Astrocyte (in vitro differentiated cells and primary cell): ENCODE results near the gene PRR15L. TPM values are rescaled to one million over a fixed set of nuclear protein-coding genes. Genes with fewer than 3 reads are reported as not detected.

Source experiments
- DNase-seq: peaks from one replicate; pipeline ENCODE4 v3.0.0-alpha.2; 2010; ENCODE audit warnings: low read depth
- FAIRE-seq: peaks from 2 replicates; lab custom pipeline; 2011; peaks lifted over from hg19 to GRCh38; lab: Jason Lieb, UNC
- H2AFZ ChIP-seq: 2 replicates; pipeline ENCODE4 v1.6.0; 2012; ENCODE audit warnings: low read depth, low read length, inconsistent platforms
- H3K27ac ChIP-seq: 2 replicates; pipeline ENCODE4 v1.5.1; 2011; ENCODE audit warnings: low read depth, low read length, inconsistent platforms
- H3K27me3 ChIP-seq: 2 replicates; pipeline ENCODE4 v1.6.0; 2011; ENCODE audit warnings: low read length, inconsistent platforms; ENCODE audit not compliant: insufficient read depth
- H3K36me3 ChIP-seq: 2 replicates; pipeline ENCODE4 v1.5.1; 2011; ENCODE audit warnings: low read length, inconsistent platforms; ENCODE audit not compliant: insufficient read depth
- H3K4me1 ChIP-seq: 2 replicates; pipeline ENCODE4 v1.5.1; 2011; ENCODE audit warnings: low read length, inconsistent platforms; ENCODE audit not compliant: insufficient read depth
- H3K4me2 ChIP-seq: 2 replicates; pipeline ENCODE4 v1.6.0; 2012; ENCODE audit warnings: low read length, inconsistent platforms
- H3K4me3 ChIP-seq: 2 replicates; pipeline ENCODE4 v1.5.1; 2011; ENCODE audit warnings: low read depth, mild to moderate bottlenecking, low read length, inconsistent platforms; ENCODE audit not compliant: insufficient read depth
- H3K79me2 ChIP-seq: 2 replicates; pipeline ENCODE4 v1.6.0; 2012; ENCODE audit warnings: mild to moderate bottlenecking, low read length, inconsistent platforms; ENCODE audit not compliant: insufficient read depth
- H3K9ac ChIP-seq: 2 replicates; pipeline ENCODE4 v1.6.0; 2012; ENCODE audit warnings: mild to moderate bottlenecking, low read length, inconsistent platforms
- H3K9me3 ChIP-seq: 2 replicates; pipeline ENCODE4 v1.5.1; 2012; ENCODE audit warnings: low read depth, mild to moderate bottlenecking, low read length, inconsistent platforms; ENCODE audit not compliant: insufficient read depth
- H4K20me1 ChIP-seq: 2 replicates; pipeline ENCODE4 v1.6.0; 2012; ENCODE audit warnings: low read length, inconsistent platforms; ENCODE audit not compliant: insufficient read depth
- H3K27ac Mint-ChIP-seq: one replicate; pipeline ENCODE4 v1.8.0; 2021; ENCODE audit warnings: mild to moderate bottlenecking, mixed read lengths; ENCODE audit not compliant: unreplicated experiment
- H3K27me3 Mint-ChIP-seq: one replicate; pipeline ENCODE4 v1.8.0; 2021; ENCODE audit warnings: low read depth, mixed read lengths; ENCODE audit not compliant: unreplicated experiment
- H3K36me3 Mint-ChIP-seq: one replicate; pipeline ENCODE4 v1.8.0; 2021; ENCODE audit warnings: low read depth, mixed read lengths; ENCODE audit not compliant: unreplicated experiment
- H3K4me1 Mint-ChIP-seq: one replicate; pipeline ENCODE4 v1.8.0; 2021; ENCODE audit warnings: low read depth, mixed read lengths; ENCODE audit not compliant: unreplicated experiment
- H3K4me3 Mint-ChIP-seq: one replicate; pipeline ENCODE4 v1.8.0; 2021; ENCODE audit warnings: mild to moderate bottlenecking, moderate library complexity, mixed read lengths; ENCODE audit not compliant: unreplicated experiment
- H3K9me3 Mint-ChIP-seq: one replicate; pipeline ENCODE4 v1.8.0; 2021; ENCODE audit warnings: mild to moderate bottlenecking, mixed read lengths; ENCODE audit not compliant: unreplicated experiment
- CTCF ChIP-seq: IDR thresholded peaks from 2 replicates; pipeline ENCODE4 v1.5.1; 2011; ENCODE audit warnings: low read depth, mild to moderate bottlenecking, inconsistent platforms, low read length, moderate library complexity; ENCODE audit not compliant: insufficient read depth
- EZH2 ChIP-seq: IDR thresholded peaks from 2 replicates; pipeline ENCODE4 v1.6.1; 2012; ENCODE audit warnings: mild to moderate bottlenecking, low read length, inconsistent platforms; ENCODE audit not compliant: insufficient read depth
- total RNA-seq: library from RNA; stranded (reverse); gene quantifications from 2 replicates; pipeline ENCODE4 v1.2.1, GENCODE V29; 2021

The PRR15L gene
- total RNA-seq, 1 donor from 2014 or later: not detected

- Histone ChIP-seq H3K9me3 (no peaks in the 10 kb centered on the region), H3K27ac (no peak overlapping the region), H3K4me1 (peaks cover 5% of the 10 kb centered on the region), H3K36me3 (no peaks in the 10 kb centered on the region), H3K79me2 (no peaks in the 10 kb centered on the region), H3K4me3 (no peak overlapping the region), H3K4me2 (no peak overlapping the region), H3K9ac (no peak overlapping the region), H2AFZ (no peak overlapping the region), H3K27me3 (no peaks in the 10 kb centered on the region), H4K20me1 (no peaks in the 10 kb centered on the region)
- no peak overlapping the region for H3K27ac Mint-ChIP-seq
- peaks cover 5% of the 10 kb centered on the region for H3K27me3 Mint-ChIP-seq
- H3K9me3 Mint-ChIP-seq: no peaks in the 10 kb centered on the region
- TF ChIP-seq EZH2 (no peak), CTCF (no peak)
- no peak overlapping the region for H3K4me3 Mint-ChIP-seq
- FAIRE-seq (no peak), DNase-seq (no peak)
- no peaks in the 10 kb centered on the region for H3K36me3 Mint-ChIP-seq
- H3K4me1 Mint-ChIP-seq: peaks cover 14% of the 10 kb centered on the region
These were observed 34.5 kb upstream of the PRR15L start for GRCh38 chr17:47992216-47992615.

- no peak overlapping the region for H3K4me3 ChIP-seq
- H3K9me3 Mint-ChIP-seq: no peaks in the 10 kb centered on the region
- H3K9ac ChIP-seq: no peak overlapping the region
- no peak overlapping the region for H3K4me2 ChIP-seq
- H3K27ac ChIP-seq: no peak overlapping the region
- H3K4me1 Mint-ChIP-seq: peaks cover 15% of the 10 kb centered on the region
- no peaks in the 10 kb centered on the region for H3K36me3 ChIP-seq
- no peaks in the 10 kb centered on the region for H3K9me3 ChIP-seq
- H3K36me3 Mint-ChIP-seq: peaks cover 3% of the 10 kb centered on the region
- H3K79me2 ChIP-seq: no peaks in the 10 kb centered on the region
- no peaks in the 10 kb centered on the region for H4K20me1 ChIP-seq
- no peak overlapping the region for H3K4me3 Mint-ChIP-seq
- no peak for TF ChIP-seq CTCF
- TF ChIP-seq EZH2: no peak
- peak overlapping the region; percentile 52 for H2AFZ ChIP-seq
- no peak overlapping the region for H3K27ac Mint-ChIP-seq
- no peak for DNase-seq
- peaks cover 6% of the 10 kb centered on the region for H3K4me1 ChIP-seq
- H3K27me3 Mint-ChIP-seq: peaks cover 10% of the 10 kb centered on the region
- H3K27me3 ChIP-seq: no peaks in the 10 kb centered on the region
- no peak for FAIRE-seq
These were observed 33.5 kb upstream of the PRR15L start for GRCh38 chr17:47990962-47991731.

GRCh38 chr17:47989700-47990099 lies 32.0 kb upstream of the PRR15L start:
- Histone ChIP-seq H2AFZ (no peak overlapping the region), H3K27me3 (no peaks in the 10 kb centered on the region), H3K4me3 (no peak overlapping the region), H3K9ac (no peak overlapping the region), H3K27ac (no peak overlapping the region), H4K20me1 (no peaks in the 10 kb centered on the region), H3K9me3 (no peaks in the 10 kb centered on the region), H3K4me1 (peaks cover 6% of the 10 kb centered on the region), H3K36me3 (no peaks in the 10 kb centered on the region), H3K79me2 (no peaks in the 10 kb centered on the region), H3K4me2 (no peak overlapping the region)
- Mint-ChIP-seq H3K9me3 (no peaks in the 10 kb centered on the region), H3K27ac (no peak overlapping the region), H3K27me3 (peaks cover 10% of the 10 kb centered on the region), H3K4me3 (no peak overlapping the region), H3K36me3 (peaks cover 8% of the 10 kb centered on the region), H3K4me1 (peaks cover 13% of the 10 kb centered on the region)
- no peak for FAIRE-seq
- DNase-seq: no peak
- no peak for TF ChIP-seq EZH2
